AG20443 (cell line): Measurements from ENCODE around the gene CRTC2.
A peak's percentile ranks its signal among the peaks of the same experiment; 100 is the strongest.
"Not testable (repeated sequence)": the region's sequence is repeated elsewhere in the genome, so short reads cannot be mapped to it uniquely, and the experiment has no call there.

ENCODE experiments used
- DNase-seq: peaks from one replicate; pipeline ENCODE4 v3.0.0; 2012; ENCODE audit warnings: low spot score, mixed read lengths

Gene CRTC2

DNA sequence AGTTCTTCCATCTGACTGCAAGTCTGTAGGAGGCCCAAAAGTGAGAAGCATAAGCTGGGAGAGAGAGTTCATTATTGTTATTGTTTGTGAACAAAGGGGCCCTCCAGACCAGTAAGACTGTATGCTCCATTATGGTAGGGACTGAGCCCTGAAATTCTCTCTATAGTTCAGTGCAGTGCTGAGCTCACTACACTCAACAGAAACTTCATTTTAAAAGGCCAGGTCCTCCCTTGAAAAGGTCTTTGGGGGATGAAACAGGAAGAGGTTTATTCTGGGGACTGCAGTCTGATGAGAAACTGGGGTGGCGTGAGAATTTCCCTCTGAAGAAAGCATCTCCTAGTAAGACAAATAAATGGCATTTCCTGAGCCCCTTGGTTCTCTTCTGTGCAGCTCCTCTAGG, 30.2 kb downstream of the CRTC2 start:
- no peak for DNase-seq

DNA sequence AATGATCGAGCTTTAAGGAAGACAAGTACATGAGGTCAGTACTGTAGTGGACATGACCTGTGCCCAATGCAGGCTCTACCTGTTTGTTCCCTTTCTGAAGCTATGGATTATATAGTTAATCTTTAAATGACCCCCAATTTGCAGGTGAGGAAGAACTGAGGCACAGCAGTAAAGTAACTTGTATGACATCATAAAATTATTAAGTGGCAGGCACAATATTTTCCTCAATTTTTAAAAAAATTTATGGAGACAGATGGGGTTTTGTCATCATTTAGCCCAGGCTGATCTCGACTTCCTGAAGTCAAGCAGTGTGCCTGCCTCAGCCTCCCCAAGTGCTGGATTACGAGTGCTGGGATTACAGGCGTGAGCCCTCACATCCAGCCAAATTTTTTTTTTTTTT, 32.0 kb downstream of the CRTC2 start:
- DNase-seq: no peak

DNA sequence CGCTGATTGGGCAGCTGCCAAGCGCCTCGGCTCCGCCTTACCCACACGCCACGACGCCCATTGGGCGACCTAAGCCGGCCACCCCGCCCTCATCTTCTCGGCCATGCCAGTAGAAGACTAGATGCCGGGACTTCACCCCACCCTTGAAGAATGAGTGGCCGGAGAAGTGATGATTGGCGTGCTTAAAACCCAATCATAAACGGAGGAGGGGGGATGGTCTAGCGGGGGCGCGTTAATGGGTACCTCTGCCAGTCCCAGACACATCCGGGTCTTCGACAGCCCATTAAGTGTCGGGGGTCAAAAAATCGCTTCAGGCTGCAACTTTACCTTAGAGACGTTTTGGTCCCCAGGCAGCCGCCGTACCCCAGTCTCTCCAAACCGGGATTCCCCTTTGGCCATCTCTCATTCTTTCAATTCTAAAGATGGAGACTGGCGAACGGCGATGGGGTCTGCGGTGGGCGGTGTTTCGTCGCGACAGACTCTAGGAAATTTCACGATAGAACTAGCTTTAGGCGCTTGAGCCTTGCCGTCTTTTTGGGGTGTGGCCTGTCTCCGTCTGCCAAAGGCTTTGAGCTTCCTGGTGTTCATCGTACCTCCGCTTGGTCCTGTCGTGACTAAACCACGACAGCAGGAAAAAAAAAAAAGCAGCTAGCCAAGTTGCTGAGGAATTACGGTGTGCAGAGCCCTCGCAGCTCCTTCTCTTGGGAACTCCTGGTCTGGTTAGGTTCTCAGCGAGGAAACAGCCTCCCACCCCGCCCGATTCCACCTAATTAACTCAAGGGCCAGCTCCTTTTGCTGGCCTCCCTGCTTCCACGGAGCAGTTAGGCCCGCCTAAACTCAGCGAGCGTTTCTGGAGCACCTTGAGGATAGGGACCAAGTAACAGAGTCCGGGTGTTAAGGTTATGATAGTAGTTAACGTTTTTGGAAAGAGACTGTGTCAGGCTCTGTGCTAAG, 35.2 kb downstream of the CRTC2 start, which contains the start of gene GATAD2B:
TSS of gene GATAD2B (minus strand) at position 1 of the 954 bp plus-strand sequence. CDS start 94,625 bp downstream, outside the sequence.
- DNase-seq: peak; percentile 99

DNA sequence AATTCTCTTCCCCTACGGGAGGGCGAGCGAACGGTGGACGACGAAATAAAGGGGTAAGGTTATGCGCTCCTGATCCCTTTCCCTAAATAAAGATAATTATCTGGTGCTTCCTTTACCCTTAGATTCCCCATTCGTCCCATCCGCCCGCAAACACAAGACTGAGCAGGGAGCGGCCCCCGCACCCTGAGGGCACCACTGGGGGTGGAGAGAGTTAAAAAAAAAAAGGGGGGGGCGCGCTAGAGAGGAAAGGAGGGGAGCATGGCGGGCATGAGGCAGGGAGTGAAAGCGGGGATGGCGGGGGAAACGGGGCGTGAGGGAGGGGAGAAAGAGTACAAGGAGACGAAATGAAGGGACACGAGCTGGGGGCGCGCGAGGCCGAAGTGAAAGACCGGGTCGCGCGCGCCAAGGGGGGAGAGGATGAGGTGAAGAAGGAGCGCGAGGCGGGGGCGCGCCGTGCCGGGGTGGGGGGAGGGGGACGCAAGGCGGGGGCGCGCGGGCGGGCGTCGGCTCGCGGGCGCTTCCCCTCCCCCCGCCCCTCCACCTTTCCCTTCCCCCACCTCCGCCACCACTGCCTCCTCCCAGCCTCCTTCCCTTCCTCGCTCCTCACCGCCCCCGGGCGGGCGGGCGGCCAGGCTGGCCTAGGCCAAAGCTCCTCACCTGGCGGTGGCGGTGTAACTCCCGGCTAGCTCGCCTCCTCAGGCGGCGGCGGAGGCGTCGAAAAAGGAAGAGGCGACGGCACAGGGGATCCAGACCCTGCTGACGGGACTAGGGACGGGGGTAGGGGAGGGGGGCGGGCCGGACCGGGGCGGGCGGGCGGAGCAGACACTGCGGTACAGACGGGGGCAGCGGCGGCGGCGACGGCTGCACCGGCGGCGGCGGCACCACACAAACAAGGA, 36.1 kb downstream of the CRTC2 start:
- DNase-seq: peak; percentile 43

DNA sequence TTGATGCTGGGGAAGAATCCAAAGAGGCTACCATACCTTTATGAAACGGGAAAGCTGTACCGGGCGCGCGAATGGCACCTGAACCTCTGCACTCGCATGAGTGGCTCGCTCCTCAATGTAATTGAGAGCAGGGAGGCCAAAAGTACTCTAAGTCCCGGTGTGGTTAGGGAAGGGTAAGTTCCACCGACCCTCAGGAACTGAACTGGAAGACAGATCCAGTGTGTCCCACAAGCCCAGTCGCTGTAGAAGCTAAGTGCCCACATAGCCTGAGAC, 36.7 kb downstream of the CRTC2 start:
- DNase-seq: no peak

DNA sequence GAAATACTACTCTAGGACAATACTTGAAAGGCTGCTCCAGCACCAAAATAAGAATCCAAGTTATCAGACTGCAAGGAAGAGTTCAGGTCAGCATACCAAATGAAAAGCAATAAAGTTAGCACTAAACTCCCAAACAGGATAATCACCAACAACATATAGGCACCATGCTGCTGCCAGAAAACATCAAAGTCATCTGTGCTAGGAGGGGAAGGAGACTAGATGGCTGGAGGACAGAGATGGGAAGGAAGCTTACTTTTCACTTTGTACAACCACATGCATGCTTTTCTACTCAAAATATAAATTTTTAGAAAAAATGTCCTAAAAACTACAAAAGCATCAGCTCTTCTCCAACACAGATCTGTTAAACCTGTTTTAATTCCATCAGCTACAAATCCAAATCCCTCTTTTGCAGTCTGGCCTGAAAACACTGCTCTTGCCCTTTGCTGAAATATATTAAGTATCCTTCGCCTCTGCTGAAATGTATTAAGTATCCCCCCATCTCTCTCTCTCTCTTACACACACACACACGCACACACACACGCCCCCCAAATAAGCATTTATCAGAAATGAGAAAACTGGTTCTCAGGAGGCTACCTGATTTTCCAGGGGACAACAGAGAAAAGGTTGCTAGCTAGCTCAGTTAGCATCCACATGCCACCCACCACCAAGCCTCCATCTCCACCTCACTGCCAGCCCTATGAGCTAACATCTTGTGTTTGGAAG, 37.2 kb downstream of the CRTC2 start:
- DNase-seq: no peak

DNA sequence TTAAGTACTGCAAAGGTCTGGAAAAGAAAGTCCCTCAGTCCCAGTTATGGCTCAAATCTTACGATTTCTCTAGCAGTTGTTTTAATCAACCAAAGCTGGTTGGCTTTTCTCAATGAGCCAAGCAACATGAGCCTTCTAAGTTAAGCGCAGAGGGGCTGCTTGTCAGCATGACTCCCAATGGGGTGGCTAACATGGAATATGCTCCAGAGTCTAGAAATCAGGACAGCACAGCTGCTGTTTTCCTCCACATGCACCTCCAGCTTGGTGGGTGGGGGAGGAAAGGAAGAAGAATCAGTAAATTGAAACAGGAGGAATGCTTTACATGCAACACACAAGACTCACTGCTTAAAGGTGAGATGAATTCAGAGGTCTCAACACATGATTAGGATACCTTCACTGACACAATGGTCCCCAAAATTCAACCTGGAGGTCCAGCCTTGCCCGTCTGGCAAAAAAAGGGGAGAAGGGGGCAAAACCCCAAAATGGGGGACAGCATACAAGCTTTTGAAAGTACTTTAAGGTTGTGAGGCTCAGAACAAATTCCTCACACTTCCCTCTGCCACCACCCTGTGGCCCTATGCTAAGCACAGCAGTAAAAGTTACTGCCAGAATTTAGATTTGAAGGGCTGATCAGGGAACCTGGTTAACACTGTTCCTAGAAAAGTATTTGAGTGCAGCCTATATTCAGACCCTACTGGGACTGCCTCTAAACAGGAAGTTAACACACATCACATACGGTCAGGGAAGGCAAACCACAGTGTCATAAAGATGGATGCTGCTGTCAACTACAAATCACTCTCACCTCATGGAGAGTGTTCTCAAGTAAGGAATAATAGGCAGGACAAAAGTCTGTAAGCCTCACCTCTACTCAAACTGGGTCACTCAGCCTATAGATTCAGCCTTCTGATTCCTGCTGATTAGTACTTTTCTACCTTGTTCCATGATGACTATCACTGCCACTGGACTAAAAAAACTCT, 38.2 kb downstream of the CRTC2 start:
- DNase-seq: no peak

DNA sequence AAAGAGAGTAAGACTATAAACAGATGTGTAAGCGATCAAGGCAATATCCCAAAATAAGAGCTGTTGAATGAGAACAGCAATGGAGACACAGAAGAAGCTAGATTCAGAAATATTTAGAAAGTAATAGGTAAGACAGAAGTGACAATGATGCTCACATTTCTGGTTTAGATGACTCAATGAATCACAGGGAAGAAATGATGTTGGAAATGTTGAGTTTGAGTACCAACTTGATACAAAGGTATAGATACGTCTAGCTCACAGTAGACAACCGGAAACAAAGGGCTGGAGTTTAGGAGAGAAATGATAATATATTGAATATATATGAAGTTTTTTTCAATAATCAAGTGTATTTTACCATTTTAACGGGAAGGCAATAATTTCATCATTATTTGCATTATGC, 42.1 kb downstream of the CRTC2 start:
- no peak for DNase-seq

DNA sequence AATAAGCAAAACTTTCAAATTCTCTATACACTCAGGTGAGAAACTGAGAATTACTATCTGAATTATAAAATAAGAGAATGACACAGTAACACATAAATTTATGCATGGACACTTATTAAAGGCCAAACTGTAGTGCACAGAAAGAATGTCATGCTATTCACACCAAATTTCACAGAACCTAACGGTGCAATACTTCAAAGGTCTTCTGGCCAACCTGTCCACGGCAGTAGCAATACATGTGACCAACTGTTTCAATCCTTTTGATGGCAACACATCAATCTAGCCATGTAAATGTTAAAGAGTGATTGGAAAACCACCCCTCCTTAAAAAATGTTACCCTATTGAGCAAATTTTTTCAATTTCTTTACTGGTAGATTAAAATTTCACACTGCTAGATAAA, 46.1 kb downstream of the CRTC2 start:
- no peak for DNase-seq

DNA sequence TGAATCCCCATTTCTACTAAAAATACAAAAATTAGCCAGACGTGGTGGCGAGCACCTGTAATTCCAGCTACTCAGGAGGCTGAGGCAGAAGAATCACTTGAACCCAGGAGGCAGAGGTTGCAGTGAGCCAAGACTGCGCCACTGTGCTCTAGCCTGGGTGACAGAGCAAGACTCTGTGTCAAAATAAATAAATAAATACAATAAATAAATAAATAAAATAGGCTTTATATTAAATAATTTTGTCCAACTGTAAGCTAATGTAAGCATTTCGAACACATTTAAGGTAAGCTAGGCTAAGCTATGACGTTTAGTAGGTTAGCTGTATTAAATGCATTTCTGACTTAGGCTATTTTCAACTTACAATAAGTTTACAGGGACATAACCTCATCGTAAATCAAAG, 47.9 kb downstream of the CRTC2 start:
- not testable (repeated sequence) for DNase-seq

DNA sequence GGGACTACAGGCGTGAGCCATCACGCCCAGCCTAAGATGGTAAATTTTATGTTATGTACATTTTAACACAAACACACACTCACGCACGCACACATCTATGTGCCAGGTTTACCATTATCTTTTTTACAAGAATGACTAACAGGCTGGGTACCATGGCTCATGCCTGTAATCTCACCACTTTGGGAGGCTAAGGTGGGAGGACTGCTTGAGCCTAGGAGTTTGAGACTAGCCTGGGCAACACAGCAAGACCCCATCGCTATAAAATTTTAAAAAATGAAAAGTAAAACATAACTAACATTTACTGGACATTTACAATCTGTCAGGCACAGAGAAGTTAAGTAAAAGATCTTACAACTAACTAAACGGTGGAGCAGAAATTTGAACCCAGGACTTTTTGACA, 50.3 kb downstream of the CRTC2 start:
- no peak for DNase-seq

DNA sequence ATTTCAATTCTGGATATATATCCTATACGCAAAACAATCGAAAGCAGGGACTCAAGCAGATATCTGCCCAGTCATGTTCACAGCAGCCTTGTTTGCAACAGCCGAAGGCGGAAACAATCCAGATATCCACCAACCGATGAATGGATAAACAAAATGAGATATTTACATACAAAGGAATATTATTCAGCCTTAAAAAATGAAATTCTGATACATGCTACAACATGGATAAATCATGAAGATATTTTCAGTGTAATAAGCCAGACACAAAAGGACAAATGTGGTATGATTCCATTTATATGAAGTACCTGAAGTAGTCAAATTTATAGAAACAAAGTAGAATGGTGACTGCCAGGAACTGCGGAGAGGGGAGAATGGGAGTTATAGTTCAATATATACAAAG, 51.3 kb downstream of the CRTC2 start:
- DNase-seq: no peak

DNA sequence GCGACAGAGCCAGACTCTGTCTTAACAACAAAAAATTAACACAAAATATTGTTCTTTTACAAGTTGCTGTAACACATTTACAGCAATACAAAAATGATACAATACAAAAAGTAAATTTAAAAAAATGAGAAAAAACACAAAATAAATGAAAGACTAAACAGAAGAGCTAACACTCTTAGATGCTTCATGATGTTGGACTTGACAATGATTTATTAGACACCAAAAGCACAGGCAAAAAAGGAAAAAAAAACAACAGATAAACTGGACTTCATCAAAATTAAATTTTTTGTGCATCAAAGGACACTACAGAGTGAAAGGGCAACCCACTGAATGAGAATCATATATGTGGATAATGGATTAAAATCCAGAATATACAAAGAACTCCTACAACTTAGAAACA, 52.0 kb downstream of the CRTC2 start:
- no peak for DNase-seq

DNA sequence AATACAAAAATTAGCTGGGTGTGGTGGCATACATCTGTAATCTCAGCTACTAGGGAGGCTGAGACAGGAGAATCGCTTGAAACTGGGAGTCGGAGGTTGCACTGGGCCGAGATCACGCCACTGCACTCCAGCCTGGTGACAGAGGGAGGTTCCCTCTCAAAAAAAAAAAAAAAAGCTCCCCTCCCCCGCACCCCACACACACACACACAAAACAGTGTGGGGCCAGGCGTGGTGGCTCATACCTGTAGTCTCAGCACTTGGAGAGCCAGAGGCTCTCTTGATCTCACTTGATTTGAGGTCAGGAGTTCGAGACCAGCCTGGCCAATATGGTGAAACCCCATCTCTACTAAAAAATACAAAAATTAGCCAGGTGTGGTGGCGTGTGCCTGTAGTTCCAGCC, 52.5 kb downstream of the CRTC2 start:
- not testable (repeated sequence) for DNase-seq

DNA sequence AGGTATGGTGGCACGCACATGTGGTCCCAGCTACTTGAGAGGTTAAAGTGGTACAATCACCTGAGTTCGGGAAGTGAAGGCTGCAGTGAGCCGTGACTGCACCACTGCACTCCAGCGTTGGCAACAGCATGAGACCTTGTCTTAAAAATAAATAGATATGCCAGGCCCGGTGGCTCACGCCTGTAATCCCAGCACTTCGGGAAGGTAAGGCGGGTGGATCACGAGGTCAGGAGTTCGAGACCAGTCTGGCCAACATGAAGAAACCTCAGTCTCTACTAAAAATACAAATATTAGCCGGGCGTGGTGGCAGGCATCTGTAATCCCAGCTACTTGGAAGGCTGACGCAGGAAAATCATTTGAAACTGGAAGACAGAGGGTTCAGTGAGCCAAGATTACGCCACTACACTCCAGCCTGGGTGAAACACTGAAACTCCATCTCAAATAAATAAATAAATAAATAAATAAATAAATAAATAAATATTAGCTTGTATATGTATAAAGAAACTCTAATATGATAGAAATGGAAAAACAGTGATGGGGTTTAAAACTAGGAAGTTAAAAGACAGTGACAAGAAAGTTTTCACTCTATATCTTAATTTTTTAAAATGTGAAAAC, 54.5 kb downstream of the CRTC2 start:
- DNase-seq: no peak

DNA sequence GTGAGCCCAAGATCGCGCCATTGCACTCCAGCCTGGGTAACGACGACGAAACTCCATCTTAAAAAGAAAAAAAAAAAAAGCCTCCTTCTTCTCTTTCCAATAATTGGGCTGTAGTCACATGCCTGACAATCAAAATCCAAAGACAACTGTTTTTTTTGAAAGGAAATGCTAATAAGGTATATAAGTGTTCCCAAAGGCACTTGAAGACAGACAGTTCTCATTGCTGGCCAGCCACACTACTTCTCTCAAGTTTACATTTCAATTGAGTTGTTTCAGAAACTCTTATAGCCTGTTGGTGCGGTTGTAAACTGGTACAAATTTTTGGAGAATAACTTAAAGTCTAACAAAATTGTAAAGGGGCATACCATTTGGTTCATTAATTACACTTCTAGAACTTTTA, 58.9 kb downstream of the CRTC2 start:
- no peak for DNase-seq
